CD4-positive, alpha-beta T cell treated with Interferon gamma for 1 hour (primary cell): Measurements from ENCODE around the gene DNAH8.

Source experiments
- DNase-seq: peaks from one replicate; pipeline ENCODE4 v3.0.0-alpha.2; 2020

Gene DNAH8

GRCh38 chr6:39026175-39026574, 311.1 kb downstream of the DNAH8 start:
- no peak for DNase-seq

DNA sequence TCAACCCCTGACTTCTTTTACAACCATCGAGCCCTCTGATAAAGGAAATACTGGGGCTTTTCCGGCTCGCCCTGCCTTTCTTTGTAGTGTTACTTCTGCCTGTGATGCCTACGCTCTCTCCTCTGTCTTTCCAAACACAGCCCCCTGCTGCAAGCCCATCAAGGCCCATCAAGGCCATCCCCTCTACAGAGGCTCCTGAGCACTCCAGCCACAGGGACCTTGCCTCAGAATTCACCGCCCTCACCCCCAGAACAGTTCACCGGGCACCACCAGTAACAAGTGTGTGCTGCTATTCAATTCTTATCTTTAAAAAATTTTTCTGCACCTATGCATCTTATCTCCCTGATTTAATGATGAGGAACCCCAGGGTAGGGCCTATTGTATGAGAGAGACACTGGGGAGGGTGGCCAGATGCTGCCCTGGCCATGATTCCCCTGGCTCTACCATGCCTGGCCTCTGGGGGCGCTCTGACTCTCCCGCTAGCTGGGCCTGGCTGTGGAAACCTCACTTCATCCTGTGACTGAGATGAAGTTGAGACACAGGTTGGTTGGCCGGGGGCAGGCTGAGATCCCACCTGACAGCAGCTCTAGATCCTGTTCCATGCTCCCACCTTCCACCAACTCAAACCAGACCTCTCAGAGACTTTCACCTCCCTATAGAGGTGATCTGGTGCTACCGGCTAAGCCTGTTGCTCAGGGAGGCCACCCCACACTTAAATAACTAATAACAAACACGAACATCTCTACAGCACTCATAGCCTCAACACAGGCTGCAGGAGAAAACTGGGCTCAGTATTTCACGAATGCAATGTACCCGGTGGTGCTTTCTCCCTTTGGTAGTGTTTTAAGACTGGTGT, 314.3 kb downstream of the DNAH8 start:
- DNase-seq, result no peak

DNA sequence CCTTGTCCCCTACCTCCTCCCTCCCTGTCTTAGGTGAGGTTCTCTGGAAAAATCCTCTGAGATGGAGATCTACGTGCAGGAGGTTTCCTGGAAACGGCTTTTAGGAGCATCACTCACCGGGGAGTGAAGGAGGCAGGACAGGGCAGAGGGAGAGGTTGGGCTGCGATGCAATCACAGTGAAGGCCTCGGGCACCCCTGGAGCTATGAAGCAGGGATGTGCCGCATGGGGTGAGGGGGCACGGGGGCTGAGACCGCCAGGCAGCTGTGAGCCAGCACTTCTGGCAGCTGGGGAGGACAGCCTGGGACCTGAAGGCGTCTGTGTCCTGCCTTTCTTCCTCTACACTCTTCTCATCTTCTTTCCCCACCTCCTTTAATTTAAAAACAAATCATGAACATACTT, 320.6 kb downstream of the DNAH8 start:
- no peak for DNase-seq

GRCh38 chr6:39037082-39037508, 322.0 kb downstream of the DNAH8 start:
- DNase-seq, result no peak

DNA sequence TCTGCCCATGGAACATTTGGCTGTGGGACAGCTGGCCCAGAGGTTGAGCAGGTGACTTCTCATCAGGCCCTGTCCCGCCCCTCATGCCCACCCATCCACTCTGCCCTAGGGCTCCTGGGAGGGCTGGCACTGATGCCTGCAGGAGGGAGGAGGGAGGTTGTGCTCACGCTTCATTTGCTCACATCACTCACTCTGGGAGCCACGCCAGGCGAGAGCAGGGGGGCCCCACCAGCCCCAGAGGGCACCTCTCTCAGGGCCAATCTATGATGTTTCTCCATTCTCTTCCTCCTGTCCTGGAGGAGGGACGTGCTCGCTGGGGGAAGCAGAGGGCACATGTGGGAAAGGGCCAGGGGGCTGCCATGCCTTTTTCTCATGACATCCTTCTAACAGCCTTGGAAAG, 322.6 kb downstream of the DNAH8 start:
- no peak for DNase-seq

- no peak for DNase-seq
These were observed 325.1 kb downstream of the DNAH8 start for GRCh38 chr6:39040080-39040673.

DNA sequence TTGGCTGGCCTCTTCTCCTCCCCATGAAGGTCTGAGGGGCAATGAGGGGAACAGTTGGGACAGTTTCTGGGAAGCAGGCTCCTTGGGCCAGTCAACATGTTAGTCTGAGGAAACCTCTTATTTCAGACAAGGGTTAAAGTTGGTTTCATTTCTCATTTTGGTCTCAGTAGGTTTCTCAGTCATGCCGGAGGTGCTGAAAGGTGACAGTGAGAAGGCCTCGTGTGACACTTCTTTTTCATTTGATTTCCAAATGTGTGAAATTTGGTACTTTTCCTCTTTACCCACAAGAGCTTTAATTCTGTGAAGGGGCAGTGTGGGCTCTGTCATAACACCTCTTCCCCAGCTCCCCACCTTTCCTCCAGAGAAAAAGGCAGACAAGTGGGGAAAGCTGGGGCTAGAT, 326.0 kb downstream of the DNAH8 start:
- no peak for DNase-seq

DNA sequence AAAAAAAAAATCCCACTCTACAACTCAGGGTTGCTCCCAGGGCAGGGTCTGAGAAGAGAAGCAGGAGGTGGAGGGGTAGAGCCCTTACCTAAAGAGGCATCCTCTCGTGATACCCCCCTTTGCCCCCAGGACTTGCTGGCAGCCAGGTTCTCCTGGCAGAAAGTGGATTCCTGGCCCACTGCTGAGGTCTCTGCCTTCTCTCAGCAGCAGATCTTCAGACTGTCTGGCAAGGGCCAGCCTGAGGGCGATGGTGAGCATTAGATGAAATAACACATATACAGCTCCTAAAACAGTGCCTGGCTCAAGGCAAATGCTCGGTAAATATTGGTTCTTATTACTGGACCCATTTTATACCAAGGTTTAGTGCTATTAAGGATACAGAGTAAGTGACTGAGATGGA, 328.7 kb downstream of the DNAH8 start:
- DNase-seq, result no peak

- no peak for DNase-seq
These were observed 329.1 kb downstream of the DNAH8 start for GRCh38 chr6:39044181-39044580.

DNA sequence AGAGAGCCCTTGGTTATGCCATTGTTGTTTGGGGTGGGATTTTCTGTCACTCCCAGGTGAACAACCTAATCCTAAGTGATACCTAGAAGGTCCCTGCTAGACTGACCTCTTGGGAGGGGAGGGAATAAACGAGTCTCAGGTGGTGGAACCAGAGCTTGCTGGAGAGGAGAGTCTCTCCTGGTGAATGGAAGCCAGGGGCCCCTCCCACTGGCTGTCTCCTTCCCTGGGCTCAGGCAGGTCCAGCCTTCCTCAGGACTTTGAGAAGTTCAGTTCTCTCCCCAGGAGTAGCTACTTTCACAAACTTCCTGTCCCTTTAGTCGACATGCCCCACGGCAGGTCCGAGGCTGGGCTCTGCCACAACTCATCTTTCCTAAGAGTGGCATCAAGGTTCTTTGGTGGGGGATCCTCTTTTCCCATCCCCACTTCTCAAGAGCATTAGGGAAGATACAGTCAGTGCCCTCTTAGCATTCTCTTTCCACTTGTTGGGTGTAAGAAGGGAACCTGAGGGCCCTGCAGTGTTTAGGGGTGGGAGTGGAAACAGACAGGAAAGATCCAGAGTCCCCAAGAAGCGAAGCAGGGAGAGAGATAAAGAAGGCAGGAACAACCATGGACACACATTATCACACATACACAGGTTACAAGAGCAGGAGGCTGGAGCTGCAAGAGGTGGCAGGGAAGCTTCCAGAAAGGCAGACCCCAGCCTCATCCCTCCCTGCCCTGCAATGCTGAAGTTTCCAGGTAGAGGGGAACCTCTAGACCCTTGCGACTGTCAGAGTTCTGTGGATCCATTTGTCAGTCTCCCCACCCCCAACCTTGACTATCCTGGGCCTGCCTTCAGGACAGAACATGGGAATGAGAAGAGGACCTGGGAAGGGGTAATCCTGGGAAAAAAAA, 332.6 kb downstream of the DNAH8 start:
- no peak for DNase-seq

DNA sequence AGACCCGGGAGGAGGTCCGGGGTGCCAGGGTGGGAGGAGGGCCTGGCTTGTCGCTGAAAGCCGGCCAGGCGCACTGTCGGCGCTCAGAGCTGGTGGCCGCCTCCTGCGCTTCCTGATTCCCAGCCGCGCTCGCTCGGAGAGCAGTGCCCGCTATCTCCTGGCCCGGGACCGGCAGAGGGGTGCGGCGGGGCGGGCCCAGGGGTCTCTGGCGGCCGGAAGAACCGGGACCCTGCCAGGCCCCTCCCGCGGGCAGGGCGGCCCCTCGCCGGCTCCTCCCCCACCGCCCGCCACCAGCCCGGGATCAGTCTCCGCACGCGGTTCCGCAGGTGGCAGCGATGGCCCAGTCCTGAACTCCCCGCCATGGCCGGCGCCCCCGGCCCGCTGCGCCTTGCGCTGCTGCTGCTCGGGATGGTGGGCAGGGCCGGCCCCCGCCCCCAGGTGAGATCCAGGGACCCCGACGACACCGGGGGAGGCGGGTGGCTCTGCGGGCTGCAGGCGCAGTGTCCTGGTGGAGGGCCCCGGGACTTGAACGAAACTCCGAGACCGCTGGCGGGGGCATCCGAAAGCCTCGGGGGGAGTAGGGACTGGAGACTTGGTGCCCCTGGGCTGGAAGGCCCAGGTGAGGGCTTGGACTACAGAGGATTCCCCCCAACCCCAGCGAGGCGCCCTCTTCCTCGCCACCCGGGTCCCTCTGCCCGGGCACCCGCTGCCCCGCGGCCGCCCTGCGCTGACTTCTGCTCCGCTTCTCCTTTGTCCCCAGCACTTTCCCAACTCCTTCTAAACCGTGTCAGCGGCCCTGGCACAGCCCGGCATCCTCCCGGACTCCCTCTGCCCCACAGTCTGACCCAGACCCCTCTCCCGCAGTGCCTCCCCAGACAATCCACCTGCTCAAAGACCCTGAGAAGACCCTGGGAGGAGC, 333.6 kb downstream of the DNAH8 start, which contains the start of gene GLP1R:
Gene GLP1R (plus strand): TSS at position 301 of the 919 bp plus-strand sequence. CDS start 60 bp downstream, at position 361.
- DNase-seq, result no peak

DNA sequence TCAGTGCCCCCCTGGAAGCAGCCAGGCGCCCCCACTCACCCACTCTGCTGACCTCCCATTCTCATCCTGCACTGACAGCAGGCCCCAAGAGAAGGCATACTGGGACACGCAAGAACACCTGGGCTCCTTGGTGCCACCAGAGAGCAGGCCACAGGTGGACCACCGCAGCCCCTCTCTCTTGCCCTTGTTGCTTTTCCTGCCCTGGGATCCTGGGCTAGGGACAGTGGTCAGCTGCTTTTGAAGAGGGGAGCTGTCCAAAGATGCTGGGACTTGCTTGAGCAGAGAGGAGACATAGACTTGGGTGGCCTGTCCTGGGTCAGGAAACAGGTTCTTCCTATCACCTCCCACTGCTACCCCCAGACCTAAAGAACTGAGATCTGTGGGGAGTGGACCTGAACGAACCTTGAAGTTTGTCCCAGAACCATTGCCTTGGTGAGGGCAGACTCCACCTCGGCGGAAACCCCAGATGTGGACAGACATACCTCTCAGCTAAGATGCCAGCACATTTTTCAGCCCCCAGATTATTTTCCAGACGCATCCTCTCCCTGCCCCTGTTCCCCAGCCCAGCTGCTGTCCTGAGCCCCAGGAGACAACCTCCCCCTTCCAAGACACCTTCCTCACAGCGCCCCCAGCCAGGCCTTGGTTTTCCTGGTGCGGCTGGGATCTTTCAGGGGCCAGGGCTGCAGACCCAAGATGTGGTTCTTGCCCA, 334.6 kb downstream of the DNAH8 start:
- DNase-seq, result no peak

DNA sequence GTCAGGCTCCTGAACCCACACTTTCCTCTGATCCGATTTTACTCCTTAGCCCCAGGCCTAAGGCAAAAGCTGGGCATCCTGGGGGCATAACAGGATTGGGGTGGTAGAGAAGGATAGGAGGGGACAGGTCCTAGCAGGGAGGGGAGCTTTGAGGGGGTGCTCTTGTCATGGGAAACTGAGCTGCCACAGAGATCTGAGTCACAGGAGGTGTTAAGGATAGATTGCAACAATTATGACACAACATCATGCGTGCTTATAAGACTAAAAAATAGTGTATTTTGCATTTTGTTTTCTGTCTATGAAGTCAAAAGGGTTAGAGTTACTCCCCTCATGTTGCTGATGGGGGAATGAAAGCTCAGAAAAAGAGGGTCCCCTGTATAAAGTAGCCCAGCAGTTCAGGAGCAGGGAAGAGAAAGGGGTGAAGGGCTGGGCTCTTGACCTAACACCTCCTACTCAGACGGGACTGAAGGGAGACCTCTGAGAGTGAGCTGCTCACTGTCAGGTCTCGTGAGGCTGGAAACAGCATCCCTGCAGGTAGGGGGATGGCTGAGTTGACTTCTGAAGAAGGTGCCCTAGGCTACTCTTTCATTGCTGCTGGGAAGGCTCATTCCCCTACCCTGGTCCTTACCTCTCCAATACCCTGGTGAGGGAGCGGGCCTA, 335.5 kb downstream of the DNAH8 start:
- DNase-seq, result no peak

DNA sequence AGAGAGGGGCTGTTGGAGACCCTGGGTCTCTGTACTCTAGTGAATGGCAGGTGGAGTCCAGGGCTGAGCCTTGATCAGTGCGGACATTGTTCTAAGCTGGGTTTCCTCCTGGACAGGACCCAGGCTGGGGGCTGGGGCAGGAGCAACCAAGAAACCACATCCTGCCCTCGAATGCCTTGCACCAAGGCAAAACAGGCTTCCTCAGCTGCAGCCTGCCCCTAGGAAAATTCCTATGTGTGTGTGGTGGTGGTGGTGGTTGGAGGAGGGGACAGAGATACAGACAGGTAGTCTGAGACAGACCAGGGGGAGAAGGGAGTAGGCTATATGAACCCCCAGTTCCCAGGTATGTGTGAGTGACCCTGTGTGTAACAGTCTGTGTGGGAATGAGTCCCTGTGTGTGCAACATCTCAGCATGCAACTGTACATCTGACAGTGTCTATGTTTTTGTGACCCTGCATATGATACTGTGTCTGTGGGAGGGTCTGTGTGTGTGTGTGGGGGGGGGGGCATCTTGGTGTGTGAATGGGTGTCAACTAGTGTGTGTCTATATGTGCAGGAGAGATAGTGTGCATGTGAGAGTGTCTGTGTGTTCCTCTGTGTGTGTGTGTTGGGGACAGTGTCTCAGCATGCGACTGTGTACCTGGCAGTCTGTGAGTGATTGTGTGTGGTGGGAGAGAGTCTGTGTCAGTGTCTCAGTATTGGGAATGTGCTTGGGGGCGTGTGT, 336.4 kb downstream of the DNAH8 start:
- DNase-seq, result no peak

DNA sequence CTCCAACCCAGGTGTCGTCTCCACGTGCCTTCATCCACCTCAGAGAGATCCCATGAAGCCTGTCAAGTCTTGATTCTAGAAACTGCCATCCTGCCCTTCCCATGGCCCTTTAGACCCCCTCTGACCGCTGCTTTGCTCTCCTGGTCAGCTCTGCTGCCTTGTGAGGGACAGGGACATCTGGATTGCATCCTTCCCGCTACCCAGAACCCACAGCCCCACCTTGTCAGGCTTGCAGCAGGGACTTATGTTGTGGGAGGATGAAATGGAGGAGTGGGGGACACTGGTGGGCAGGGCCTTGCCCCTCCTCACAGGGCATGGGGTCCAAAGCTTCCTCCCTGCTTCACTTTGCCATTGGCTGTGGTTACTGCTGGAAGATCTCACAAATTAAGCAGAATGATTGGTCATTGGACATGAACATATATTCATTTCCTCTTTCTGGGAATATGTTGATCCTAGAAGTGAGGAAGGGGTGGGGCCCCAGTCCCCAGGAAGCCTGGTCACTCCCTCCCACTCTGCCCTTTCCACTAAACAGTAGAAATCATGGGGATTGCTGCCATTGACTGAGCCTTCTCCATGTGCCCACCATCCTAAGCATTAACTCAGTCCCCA, 338.0 kb downstream of the DNAH8 start:
- DNase-seq, result no peak

GRCh38 chr6:39053854-39054576, 338.9 kb downstream of the DNAH8 start:
- DNase-seq, result no peak

DNA sequence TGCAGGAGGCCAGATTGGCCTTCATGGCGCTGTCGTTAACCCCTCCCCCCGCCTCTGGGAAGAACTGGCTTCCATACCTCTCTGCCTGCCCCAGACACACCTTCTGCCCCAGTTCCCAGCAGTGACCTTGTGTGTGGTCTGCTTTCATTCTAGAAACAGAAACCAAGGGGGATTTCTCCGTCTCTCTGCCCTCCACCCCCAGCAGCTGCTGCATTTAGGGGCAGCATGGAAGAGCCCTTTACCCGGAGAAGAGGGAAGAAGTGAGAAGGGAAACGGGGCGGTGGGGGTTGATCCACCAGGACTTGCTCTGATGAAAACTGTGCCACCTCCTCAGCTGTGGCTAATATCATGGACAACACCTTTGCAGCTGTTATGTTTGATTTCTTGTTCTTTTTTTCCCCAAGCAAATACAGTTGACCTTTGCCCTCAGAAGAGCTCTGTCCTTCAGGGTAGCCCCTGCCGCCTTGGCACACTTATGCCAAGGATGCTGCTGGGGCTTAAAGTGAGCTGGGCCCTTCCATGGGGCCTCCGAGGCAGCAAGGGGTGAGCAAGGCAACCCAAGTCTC, 339.5 kb downstream of the DNAH8 start:
- DNase-seq, result no peak

- DNase-seq, result no peak
These were observed 340.6 kb downstream of the DNAH8 start for GRCh38 chr6:39055661-39056060.

- DNase-seq, result no peak
These were observed 341.1 kb downstream of the DNAH8 start for GRCh38 chr6:39056191-39056590.
